K562 (cell line): ENCODE measurements around the gene PSMA7. TPM values are rescaled to one million over a fixed set of nuclear protein-coding genes. Genes with fewer than 3 reads are reported as not detected.

ENCODE experiments used
- ATF1 ChIP-seq, 2 experiments: fragments of 450-650 bp in 1 of 2; IDR thresholded peaks; 2 replicates each; pipeline ENCODE4 v1.6.1; 2016; ENCODE audit warnings: missing compliant biosample characterization in 1 of 2, missing genetic modification characterization in 1 of 2
- EHMT2 ChIP-seq: fragments of 450-650 bp; IDR thresholded peaks from 2 replicates; pipeline ENCODE4 v1.6.1; 2018; ENCODE audit warnings: antibody characterized with exemption
- HCFC1 ChIP-seq: IDR thresholded peaks from 2 replicates; pipeline ENCODE4 v1.6.1; 2012; ENCODE audit warnings: low read depth, low read length, improper control_type of control experiment
- KAT2B ChIP-seq: IDR thresholded peaks from one replicate; pipeline ENCODE4 v1.6.1; 2012; ENCODE audit warnings: low read depth, mild to moderate bottlenecking, control low read depth, inconsistent platforms, low read length, moderate library complexity
- RBM15 ChIP-seq: fragments of 200-400 bp; formaldehyde crosslinking; IDR thresholded peaks from 2 replicates; pipeline ENCODE4 v1.6.1; 2018; ENCODE audit warnings: mild to moderate bottlenecking, low read length, moderate library complexity; ENCODE audit not compliant: insufficient read depth
- SIN3A ChIP-seq, 2 experiments: fragments of 150-350 bp in 1 of 2; IDR thresholded peaks; 2 replicates each; pipeline ENCODE4 v1.6.1; 2011 to 2016; ENCODE audit warnings: borderline replicate concordance in 2 of 2, low read depth in 2 of 2, low read length in 2 of 2, mild to moderate bottlenecking in 2 of 2, moderate library complexity in 2 of 2; ENCODE audit not compliant: control insufficient read depth in 1 of 2
- SMARCA4 ChIP-seq: fragments of 450-650 bp; IDR thresholded peaks from 2 replicates; pipeline ENCODE4 v1.6.1; 2016
- SP2 ChIP-seq: IDR thresholded peaks from 2 replicates; pipeline ENCODE4 v1.6.1; 2011; ENCODE audit warnings: mild to moderate bottlenecking, low read depth, low read length, moderate library complexity; ENCODE audit not compliant: poor library complexity, severe bottlenecking; ENCODE audit errors: extremely low read depth
- STAT5A ChIP-seq: IDR thresholded peaks from 2 replicates; pipeline ENCODE4 v1.6.1; 2012; ENCODE audit warnings: low read length, inconsistent platforms, borderline replicate concordance
- XRCC5 ChIP-seq: fragments of 200-400 bp; formaldehyde crosslinking; IDR thresholded peaks from 2 replicates; pipeline ENCODE4 v1.6.1; 2017; ENCODE audit warnings: low read depth, mild to moderate bottlenecking, low read length
- ZBTB7A ChIP-seq: IDR thresholded peaks from 2 replicates; pipeline ENCODE4 v1.6.1; 2011; ENCODE audit warnings: low read depth, mild to moderate bottlenecking, low read length, moderate library complexity, borderline replicate concordance; ENCODE audit not compliant: control insufficient read depth
- ZNF551 ChIP-seq: fragments of 250-450 bp; sonication (Bioruptor Pico); IDR thresholded peaks from 2 replicates; pipeline ENCODE4 v1.5.0; 2021; ENCODE audit warnings: mild to moderate bottlenecking, moderate library complexity
- polyA plus RNA-seq, 8 experiments: library from polyadenylated mRNA; depleted of rRNA in 4 of 8; stranded (reverse) in 5 of 8; unstranded in 3 of 8; fragments of >200 nt; fragmentation: Nextera tagmentation in 2 of 8; fragmentation: Illumina TruSeq in 1 of 8; extraction: Ambion mirVana in 2 of 8; extraction: Trizol in 1 of 8; gene quantifications; 2 replicates each; pipeline versions ENCODE4 v1.2.1 to v1.2.3, GENCODE V29; 2011 to 2014; ENCODE audit warnings: inconsistent platforms in 1 of 8, missing spikeins in 1 of 8
- total RNA-seq, 7 experiments: library from RNA; depleted of rRNA in 6 of 7; stranded (reverse); fragments of >200 nt in 6 of 7; fragmentation: Illumina TruSeq in 2 of 7; extraction: Trizol in 2 of 7; gene quantifications; 2 replicates each; pipeline versions ENCODE4 v1.2.1 to v1.2.3, GENCODE V29; 2011 to 2021; ENCODE audit warnings: low replicate concordance in 1 of 7
- TF ChIP-seq, protein P1 (sequence below): fragments of 450-650 bp; formaldehyde crosslinking; conservative IDR thresholded peaks from 2 replicates; pipeline ENCODE4 v1.4.0; 2022; ENCODE audit warnings: mild to moderate bottlenecking, missing genetic modification characterization
- TF ChIP-seq, protein P2 (sequence below): fragments of 450-650 bp; IDR thresholded peaks from 2 replicates; pipeline ENCODE4 v1.6.1; 2016; ENCODE audit warnings: mild to moderate bottlenecking
- TF ChIP-seq, protein P3 (sequence below): fragments of 450-650 bp; IDR thresholded peaks from 2 replicates; pipeline ENCODE4 v1.6.1; 2018; ENCODE audit not compliant: partially characterized antibody
- TF ChIP-seq, protein P4 (sequence below): sonication (generic); formaldehyde crosslinking; IDR thresholded peaks from 2 replicates; pipeline ENCODE4 v1.4.0; 2020; ENCODE audit warnings: mild to moderate bottlenecking, missing genetic modification reagents

PSMA7 gene
- total and polyA plus RNA-seq, 9 of the 15 experiments (the other 6 are each of a cell fraction or from before 2014, with no cell fraction given): 257 to 510 (median 393) TPM

DNA sequence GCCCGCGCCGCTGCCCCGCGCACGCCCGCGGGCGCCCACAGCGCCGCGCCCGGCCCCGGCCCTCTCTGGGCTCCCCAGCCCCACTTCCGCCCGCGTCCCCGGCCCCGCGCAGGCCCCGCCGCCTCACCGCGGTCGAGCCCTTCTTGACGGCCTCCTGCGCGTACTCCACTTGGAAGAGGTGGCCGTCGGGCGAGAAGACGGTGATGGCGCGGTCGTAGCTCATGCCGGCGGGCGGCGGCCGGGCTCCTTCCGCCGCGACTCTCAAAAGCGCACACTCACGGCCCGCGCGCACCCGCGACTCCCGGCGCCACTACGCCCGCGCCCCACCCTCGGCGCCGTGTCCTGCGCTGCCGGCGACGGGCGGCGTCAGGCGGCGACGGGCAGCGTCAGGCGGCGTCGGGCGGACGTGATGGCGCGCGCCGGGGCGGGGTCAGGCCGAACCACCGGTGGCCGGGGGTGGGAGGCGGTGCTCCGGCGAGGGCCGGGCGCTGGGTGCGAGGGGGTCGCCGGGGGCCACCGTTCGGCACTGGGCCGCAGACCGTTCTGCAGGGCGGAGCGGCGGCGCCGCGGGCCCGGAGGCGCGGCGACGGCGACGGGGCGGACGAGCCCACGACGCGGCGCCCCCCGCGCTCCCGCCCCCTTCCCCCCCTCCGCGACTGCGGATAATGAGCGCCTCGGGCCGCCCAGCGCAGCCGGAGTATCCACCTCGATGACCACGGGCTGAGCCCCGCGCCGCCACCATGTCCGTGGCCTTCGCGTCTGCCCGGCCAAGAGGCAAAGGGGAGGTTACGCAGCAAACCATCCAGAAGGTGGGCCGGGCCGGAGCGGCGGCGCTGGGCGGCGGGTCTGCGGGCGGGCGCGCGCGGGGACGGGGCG is at the start of gene PSMA7, which contains the start of gene SS18L1 (continued):
- TF ChIP-seq, protein P1, sequence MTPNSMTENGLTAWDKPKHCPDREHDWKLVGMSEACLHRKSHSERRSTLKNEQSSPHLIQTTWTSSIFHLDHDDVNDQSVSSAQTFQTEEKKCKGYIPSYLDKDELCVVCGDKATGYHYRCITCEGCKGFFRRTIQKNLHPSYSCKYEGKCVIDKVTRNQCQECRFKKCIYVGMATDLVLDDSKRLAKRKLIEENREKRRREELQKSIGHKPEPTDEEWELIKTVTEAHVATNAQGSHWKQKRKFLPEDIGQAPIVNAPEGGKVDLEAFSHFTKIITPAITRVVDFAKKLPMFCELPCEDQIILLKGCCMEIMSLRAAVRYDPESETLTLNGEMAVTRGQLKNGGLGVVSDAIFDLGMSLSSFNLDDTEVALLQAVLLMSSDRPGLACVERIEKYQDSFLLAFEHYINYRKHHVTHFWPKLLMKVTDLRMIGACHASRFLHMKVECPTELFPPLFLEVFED: no peak
- TF ChIP-seq, protein P2, sequence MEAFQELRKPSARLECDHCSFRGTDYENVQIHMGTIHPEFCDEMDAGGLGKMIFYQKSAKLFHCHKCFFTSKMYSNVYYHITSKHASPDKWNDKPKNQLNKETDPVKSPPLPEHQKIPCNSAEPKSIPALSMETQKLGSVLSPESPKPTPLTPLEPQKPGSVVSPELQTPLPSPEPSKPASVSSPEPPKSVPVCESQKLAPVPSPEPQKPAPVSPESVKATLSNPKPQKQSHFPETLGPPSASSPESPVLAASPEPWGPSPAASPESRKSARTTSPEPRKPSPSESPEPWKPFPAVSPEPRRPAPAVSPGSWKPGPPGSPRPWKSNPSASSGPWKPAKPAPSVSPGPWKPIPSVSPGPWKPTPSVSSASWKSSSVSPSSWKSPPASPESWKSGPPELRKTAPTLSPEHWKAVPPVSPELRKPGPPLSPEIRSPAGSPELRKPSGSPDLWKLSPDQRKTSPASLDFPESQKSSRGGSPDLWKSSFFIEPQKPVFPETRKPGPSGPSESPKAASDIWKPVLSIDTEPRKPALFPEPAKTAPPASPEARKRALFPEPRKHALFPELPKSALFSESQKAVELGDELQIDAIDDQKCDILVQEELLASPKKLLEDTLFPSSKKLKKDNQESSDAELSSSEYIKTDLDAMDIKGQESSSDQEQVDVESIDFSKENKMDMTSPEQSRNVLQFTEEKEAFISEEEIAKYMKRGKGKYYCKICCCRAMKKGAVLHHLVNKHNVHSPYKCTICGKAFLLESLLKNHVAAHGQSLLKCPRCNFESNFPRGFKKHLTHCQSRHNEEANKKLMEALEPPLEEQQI: no peak
- TF ChIP-seq HCFC1 (no peak; the same call in 1 of the 2 replicates), RBM15 (no peak), SMARCA4 (no peak), STAT5A (no peak), KAT2B (no peak), XRCC5 (no peak), ZBTB7A (0 out of 2 replicates have a peak, but pooled peaks have one; percentile 5), SP2 (no peak), ATF1 (CRISPR knock-in tag; IDR thresholded peaks at IDR 0.05) (peak; percentile 34; the same call in 1 of the 2 replicates), ATF1 (tag; IDR thresholded peaks at IDR 0.05) (0 out of 2 replicates have a peak, but pooled peaks have one; percentile 13), ZNF551 (CRISPR knock-in tag) (no peak), SIN3A (IDR thresholded peaks at IDR 0.05; ENCODE audit: borderline replicate concordance in 2 of 2, control insufficient read depth in 1 of 2, low read depth in 2 of 2, low read length in 2 of 2) (peak in 1 of 2 experiments; percentile 46; a peak in 2 of 4 replicates), EHMT2 (no peak)
- TF ChIP-seq, protein P3, sequence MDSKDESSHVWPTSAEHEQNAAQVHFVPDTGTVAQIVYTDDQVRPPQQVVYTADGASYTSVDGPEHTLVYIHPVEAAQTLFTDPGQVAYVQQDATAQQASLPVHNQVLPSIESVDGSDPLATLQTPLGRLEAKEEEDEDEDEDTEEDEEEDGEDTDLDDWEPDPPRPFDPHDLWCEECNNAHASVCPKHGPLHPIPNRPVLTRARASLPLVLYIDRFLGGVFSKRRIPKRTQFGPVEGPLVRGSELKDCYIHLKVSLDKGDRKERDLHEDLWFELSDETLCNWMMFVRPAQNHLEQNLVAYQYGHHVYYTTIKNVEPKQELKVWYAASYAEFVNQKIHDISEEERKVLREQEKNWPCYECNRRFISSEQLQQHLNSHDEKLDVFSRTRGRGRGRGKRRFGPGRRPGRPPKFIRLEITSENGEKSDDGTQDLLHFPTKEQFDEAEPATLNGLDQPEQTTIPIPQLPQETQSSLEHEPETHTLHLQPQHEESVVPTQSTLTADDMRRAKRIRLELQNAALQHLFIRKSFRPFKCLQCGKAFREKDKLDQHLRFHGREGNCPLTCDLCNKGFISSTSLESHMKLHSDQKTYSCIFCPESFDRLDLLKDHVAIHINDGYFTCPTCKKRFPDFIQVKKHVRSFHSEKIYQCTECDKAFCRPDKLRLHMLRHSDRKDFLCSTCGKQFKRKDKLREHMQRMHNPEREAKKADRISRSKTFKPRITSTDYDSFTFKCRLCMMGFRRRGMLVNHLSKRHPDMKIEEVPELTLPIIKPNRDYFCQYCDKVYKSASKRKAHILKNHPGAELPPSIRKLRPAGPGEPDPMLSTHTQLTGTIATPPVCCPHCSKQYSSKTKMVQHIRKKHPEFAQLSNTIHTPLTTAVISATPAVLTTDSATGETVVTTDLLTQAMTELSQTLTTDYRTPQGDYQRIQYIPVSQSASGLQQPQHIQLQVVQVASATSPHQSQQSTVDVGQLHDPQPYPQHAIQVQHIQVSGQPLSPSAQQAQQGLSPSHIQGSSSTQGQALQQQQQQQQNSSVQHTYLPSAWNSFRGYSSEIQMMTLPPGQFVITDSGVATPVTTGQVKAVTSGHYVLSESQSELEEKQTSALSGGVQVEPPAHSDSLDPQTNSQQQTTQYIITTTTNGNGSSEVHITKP: peak; percentile 95
- TF ChIP-seq, protein P4, sequence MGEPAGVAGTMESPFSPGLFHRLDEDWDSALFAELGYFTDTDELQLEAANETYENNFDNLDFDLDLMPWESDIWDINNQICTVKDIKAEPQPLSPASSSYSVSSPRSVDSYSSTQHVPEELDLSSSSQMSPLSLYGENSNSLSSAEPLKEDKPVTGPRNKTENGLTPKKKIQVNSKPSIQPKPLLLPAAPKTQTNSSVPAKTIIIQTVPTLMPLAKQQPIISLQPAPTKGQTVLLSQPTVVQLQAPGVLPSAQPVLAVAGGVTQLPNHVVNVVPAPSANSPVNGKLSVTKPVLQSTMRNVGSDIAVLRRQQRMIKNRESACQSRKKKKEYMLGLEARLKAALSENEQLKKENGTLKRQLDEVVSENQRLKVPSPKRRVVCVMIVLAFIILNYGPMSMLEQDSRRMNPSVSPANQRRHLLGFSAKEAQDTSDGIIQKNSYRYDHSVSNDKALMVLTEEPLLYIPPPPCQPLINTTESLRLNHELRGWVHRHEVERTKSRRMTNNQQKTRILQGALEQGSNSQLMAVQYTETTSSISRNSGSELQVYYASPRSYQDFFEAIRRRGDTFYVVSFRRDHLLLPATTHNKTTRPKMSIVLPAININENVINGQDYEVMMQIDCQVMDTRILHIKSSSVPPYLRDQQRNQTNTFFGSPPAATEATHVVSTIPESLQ: no peak
